MM.1S (cell line): ENCODE data around the gene SNX8.

Source experiments
- DNase-seq: peaks from one replicate; pipeline ENCODE4 v3.0.0-alpha.2; 2015
- H2AFZ ChIP-seq: fragments of 300-600 bp; sonication (generic); 2 replicates; pipeline ENCODE4 v1.6.0; 2016; ENCODE audit warnings: antibody characterized with exemption, low read length
- H3F3A ChIP-seq: fragments of 300-600 bp; sonication (generic); 2 replicates; pipeline ENCODE4 v1.6.1; 2016; ENCODE audit warnings: mild to moderate bottlenecking, antibody characterized with exemption, low read length, moderate library complexity, mixed read lengths; ENCODE audit not compliant: insufficient read depth
- H3K27ac ChIP-seq: fragments of 300-600 bp; sonication (generic); 2 replicates; pipeline ENCODE4 v1.5.1; 2016; ENCODE audit warnings: mild to moderate bottlenecking, low read length
- H3K27me3 ChIP-seq: fragments of 300-600 bp; sonication (generic); replicated peaks from 2 replicates; pipeline ENCODE4 v1.6.0; 2016; ENCODE audit warnings: low read length; ENCODE audit not compliant: insufficient read depth
- H3K36me3 ChIP-seq: fragments of 300-600 bp; sonication (generic); replicated peaks from 2 replicates; pipeline ENCODE4 v1.6.1; 2016; ENCODE audit warnings: mild to moderate bottlenecking, low read length, mixed read lengths; ENCODE audit not compliant: insufficient read depth
- H3K4me1 ChIP-seq: fragments of 300-600 bp; sonication (generic); 2 replicates; pipeline ENCODE4 v1.6.1; 2016; ENCODE audit warnings: low read length, mixed read lengths
- H3K4me2 ChIP-seq: fragments of 300-600 bp; sonication (generic); 2 replicates; pipeline ENCODE4 v1.6.0; 2016; ENCODE audit warnings: low read depth, low read length
- H3K4me3 ChIP-seq: fragments of 300-600 bp; sonication (generic); 2 replicates; pipeline ENCODE4 v1.5.1; 2016; ENCODE audit warnings: low read length, mixed read lengths
- H3K79me2 ChIP-seq: fragments of 300-600 bp; sonication (generic); 2 replicates; pipeline ENCODE4 v1.6.1; 2016; ENCODE audit warnings: mixed run types, low read length, mixed read lengths
- H3K9ac ChIP-seq: fragments of 300-600 bp; sonication (generic); 2 replicates; pipeline ENCODE4 v1.6.1; 2016; ENCODE audit warnings: low read length, mixed read lengths
- H3K9me2 ChIP-seq: fragments of 300-600 bp; sonication (generic); replicated peaks from 2 replicates; pipeline ENCODE4 v1.6.1; 2016; ENCODE audit warnings: mild to moderate bottlenecking, low read length, mixed read lengths; ENCODE audit not compliant: insufficient read depth
- H3K9me3 ChIP-seq: fragments of 300-600 bp; sonication (generic); replicated peaks from 2 replicates; pipeline ENCODE4 v1.6.1; 2016; ENCODE audit warnings: mild to moderate bottlenecking, low read length, mixed read lengths; ENCODE audit not compliant: insufficient read depth
- H4K20me1 ChIP-seq: fragments of 300-600 bp; sonication (generic); 2 replicates; pipeline ENCODE4 v1.6.1; 2016; ENCODE audit warnings: mild to moderate bottlenecking, low read length, moderate library complexity, mixed read lengths; ENCODE audit not compliant: insufficient read depth
- CTCF ChIP-seq: fragments of 300-600 bp; sonication (generic); IDR thresholded peaks from 2 replicates; pipeline ENCODE4 v1.5.1; 2016; ENCODE audit warnings: antibody characterized with exemption, low read length, mixed read lengths
- EZH2 ChIP-seq: fragments of 300-600 bp; sonication (generic); optimal IDR thresholded peaks from 2 replicates; pipeline ENCODE3; 2017; ENCODE audit warnings: low read depth, mild to moderate bottlenecking, antibody characterized with exemption, low read length, mixed read lengths
- EZH2phosphoT487 ChIP-seq: fragments of 300-600 bp; sonication (generic); IDR thresholded peaks from 2 replicates; pipeline ENCODE4 v1.6.1; 2018; ENCODE audit warnings: antibody characterized with exemption, low read length

Gene SNX8

GRCh38 chr7:2259480-2259879 lies 54.8 kb downstream of the SNX8 start:
- Histone ChIP-seq H3K4me1 (no peaks in the 10 kb centered on the region), H3K79me2 (no peaks in the 10 kb centered on the region), H3K36me3 (no peaks in the 10 kb centered on the region), H3F3A (no peaks in the 10 kb centered on the region), H3K27ac (no peak overlapping the region), H4K20me1 (no peaks in the 10 kb centered on the region), H3K9me2 (no peaks in the 10 kb centered on the region), H2AFZ (no peak overlapping the region), H3K4me3 (no peak overlapping the region), H3K4me2 (no peak overlapping the region), H3K9me3 (no peaks in the 10 kb centered on the region), H3K9ac (no peak overlapping the region), H3K27me3 (no peaks in the 10 kb centered on the region)
- no peak for DNase-seq
- TF ChIP-seq CTCF (no peak), EZH2phosphoT487 (no peak), EZH2 (no peak)

GRCh38 chr7:2258661-2259365 lies 55.4 kb downstream of the SNX8 start:
- H3K36me3 ChIP-seq = no peaks in the 10 kb centered on the region
- H4K20me1 ChIP-seq = no peaks in the 10 kb centered on the region
- no peak for TF ChIP-seq CTCF
- no peak for TF ChIP-seq EZH2
- TF ChIP-seq EZH2phosphoT487 = no peak
- DNase-seq = no peak
- H3K79me2 ChIP-seq = no peaks in the 10 kb centered on the region
- no peak overlapping the region for H3K4me3 ChIP-seq
- H3K9me2 ChIP-seq = no peaks in the 10 kb centered on the region
- H3K4me1 ChIP-seq = no peaks in the 10 kb centered on the region
- H3K4me2 ChIP-seq = no peak overlapping the region
- no peak overlapping the region for H3K27ac ChIP-seq
- H3F3A ChIP-seq = no peaks in the 10 kb centered on the region
- no peaks in the 10 kb centered on the region for H3K27me3 ChIP-seq
- H3K9me3 ChIP-seq = no peaks in the 10 kb centered on the region
- H2AFZ ChIP-seq = no peak overlapping the region
- no peak overlapping the region for H3K9ac ChIP-seq

GRCh38 chr7:2257651-2258050 lies 56.6 kb downstream of the SNX8 start:
- H3K36me3 ChIP-seq = no peaks in the 10 kb centered on the region
- no peaks in the 10 kb centered on the region for H3F3A ChIP-seq
- no peaks in the 10 kb centered on the region for H3K27me3 ChIP-seq
- no peak overlapping the region for H3K4me2 ChIP-seq
- H3K9ac ChIP-seq = no peak overlapping the region
- no peaks in the 10 kb centered on the region for H4K20me1 ChIP-seq
- no peaks in the 10 kb centered on the region for H3K79me2 ChIP-seq
- no peaks in the 10 kb centered on the region for H3K9me3 ChIP-seq
- no peak for TF ChIP-seq EZH2phosphoT487
- no peak for TF ChIP-seq EZH2
- TF ChIP-seq CTCF = no peak
- no peak for DNase-seq
- no peaks in the 10 kb centered on the region for H3K9me2 ChIP-seq
- H3K27ac ChIP-seq = no peak overlapping the region
- no peak overlapping the region for H2AFZ ChIP-seq
- no peaks in the 10 kb centered on the region for H3K4me1 ChIP-seq
- no peak overlapping the region for H3K4me3 ChIP-seq
